OCI-LY7 (cell line): ENCODE results near the gene ANKS1B. TPM values are rescaled to one million over a fixed set of nuclear protein-coding genes. Genes with fewer than 3 reads are reported as not detected.
A peak's percentile ranks its signal among the peaks of the same experiment; 100 is the strongest.

ENCODE experiments used
- BruUV-seq: library from RNA; stranded (reverse); fragments of 400-500 nt; replicated peaks from 2 replicates; lab custom pipeline; 2021; lab: Mats Ljungman, UMichigan
- CTCF ChIA-PET: fragments of 300-600 bp; sonication (Branson Sonifier 250); formaldehyde crosslinking; loops from one replicate; lab custom pipeline; 2022; ENCODE audit warnings: antibody characterized with exemption; ENCODE audit not compliant: unreplicated experiment; lab: Charles Lee
- POLR2A ChIA-PET: fragments of 300-600 bp; sonication (Branson Sonifier 250); formaldehyde crosslinking; loops from one replicate; lab custom pipeline; 2022; ENCODE audit warnings: antibody characterized with exemption; lab: Charles Lee
- DNase-seq: peaks from one replicate; pipeline ENCODE4 v3.0.0-alpha.2; 2015; ENCODE audit warnings: low spot score
- H2AFZ ChIP-seq: fragments of 200-600 bp; sonication (generic), shearing (Covaris generic); 2 replicates; pipeline ENCODE4 v1.6.1; 2014; ENCODE audit warnings: mild to moderate bottlenecking, antibody characterized with exemption, low read length, moderate library complexity
- H3K27ac ChIP-seq: fragments of 200-600 bp; sonication (generic); 2 replicates; pipeline ENCODE4 v1.5.1; 2014; ENCODE audit warnings: mixed run types, low read depth, mild to moderate bottlenecking, moderate library complexity, low read length, inconsistent platforms; ENCODE audit not compliant: poor library complexity, severe bottlenecking
- H3K36me3 ChIP-seq: fragments of 200-600 bp; sonication (generic); 2 replicates; pipeline ENCODE4 v1.6.1; 2014; ENCODE audit warnings: mild to moderate bottlenecking, antibody characterized with exemption, low read length, moderate library complexity, mixed read lengths; ENCODE audit not compliant: insufficient read depth
- H3K4me1 ChIP-seq: fragments of 200-600 bp; sonication (generic); 2 replicates; pipeline ENCODE4 v1.5.1; 2014; ENCODE audit warnings: mild to moderate bottlenecking, low read length; ENCODE audit not compliant: insufficient read depth, poor library complexity, severe bottlenecking
- H3K4me2 ChIP-seq: fragments of 200-600 bp; sonication (generic); 2 replicates; pipeline ENCODE4 v1.6.1; 2014; ENCODE audit warnings: mild to moderate bottlenecking, low read length
- H3K4me3 ChIP-seq: fragments of 200-600 bp; sonication (generic); 2 replicates; pipeline ENCODE4 v1.5.1; 2014; ENCODE audit warnings: mild to moderate bottlenecking, low read depth, low read length; ENCODE audit not compliant: poor library complexity, severe bottlenecking
- H3K79me2 ChIP-seq: fragments of 200-600 bp; sonication (generic); 2 replicates; pipeline ENCODE4 v1.6.1; 2016; ENCODE audit warnings: low read depth, mild to moderate bottlenecking, low read length, moderate library complexity, mixed read lengths; ENCODE audit not compliant: insufficient read depth
- H3K9me2 ChIP-seq: fragments of 200-600 bp; sonication (generic); 2 replicates; pipeline ENCODE4 v1.6.1; 2016; ENCODE audit warnings: mild to moderate bottlenecking, low read length, mixed read lengths; ENCODE audit not compliant: insufficient read depth
- H3K9me3 ChIP-seq: fragments of 200-600 bp; sonication (generic); 2 replicates; pipeline ENCODE4 v1.6.1; 2014; ENCODE audit warnings: mild to moderate bottlenecking, mixed run types, low read length, mixed read lengths
- H4K20me1 ChIP-seq: fragments of 200-600 bp; sonication (generic); 2 replicates; pipeline ENCODE4 v1.6.1; 2014; ENCODE audit warnings: mild to moderate bottlenecking, antibody characterized with exemption, low read length, moderate library complexity, mixed read lengths; ENCODE audit not compliant: insufficient read depth
- CTCF ChIP-seq: fragments of 200-600 bp; sonication (generic); conservative IDR thresholded peaks from 2 replicates; pipeline ENCODE4 v1.5.1; 2014; ENCODE audit warnings: mild to moderate bottlenecking, antibody characterized with exemption, low read length, moderate library complexity, mixed read lengths
- EZH2phosphoT487 ChIP-seq: fragments of 200-600 bp; sonication (generic); IDR thresholded peaks from 2 replicates; pipeline ENCODE4 v1.6.1; 2018; ENCODE audit warnings: low read depth, borderline replicate concordance, mild to moderate bottlenecking, mixed run types, antibody characterized with exemption, low read length, moderate library complexity, mixed read lengths
- intact Hi-C: fragments of 100-400 bp; cut with micrococcal nuclease; formaldehyde crosslinking; loops from one replicate; pipeline ENCODE4 v1.10.0; 2022; ENCODE audit not compliant: unreplicated experiment
- total RNA-seq, 2 experiments: library from RNA; depleted of rRNA in 1 of 2; stranded (reverse); fragments of >200 nt in 1 of 2; shearing (Covaris generic) in 1 of 2; gene quantifications; 2 replicates each; pipeline ENCODE4 v1.2.3, GENCODE V29; 2014 to 2022

Gene ANKS1B
- total RNA-seq, 2 experiments from 2014 or later = 2.9 to 6.0 TPM

- peaks cover 89% of the 10 kb centered on the region for H3K4me1 ChIP-seq
- H3K4me2 ChIP-seq = peak overlapping the region; percentile 57; the same call in 1 of the 2 replicates
- H3K27ac ChIP-seq = peak overlapping the region; percentile 99
- H3K79me2 ChIP-seq = no peaks in the 10 kb centered on the region
- H3K9me3 ChIP-seq = peaks cover 42% of the 10 kb centered on the region; the same call in 1 of the 2 replicates
- peaks cover 59% of the 10 kb centered on the region for H3K36me3 ChIP-seq
- BruUV-seq = no TSS peak
- H4K20me1 ChIP-seq = no peaks in the 10 kb centered on the region
- no peak for DNase-seq
- TF ChIP-seq EZH2phosphoT487 (no peak), CTCF (peak; percentile 72)
- POLR2A ChIA-PET = interaction anchor here (0.6 to 2.1 kb wide), 10 partner anchors 11 to 361 kb away, joined by 3 to 7 read pairs (median 5); no protein-coding TSS in a partner anchor
- CTCF ChIA-PET = interaction anchor here (0.6 to 1.9 kb wide), 8 partner anchors 8 to 294 kb away, joined by 3 to 8 read pairs (median 3); no protein-coding TSS in a partner anchor
- H3K9me2 ChIP-seq = no peaks in the 10 kb centered on the region
- H3K4me3 ChIP-seq = peak overlapping the region; percentile 7
- intact Hi-C loops = loop anchor here (5.0 kb wide), 3 partner anchors 108 to 873 kb away; partner anchors contain the start of gene TMPO
- H2AFZ ChIP-seq = peak overlapping the region; percentile 39; the same call in 1 of the 2 replicates
Observed at GRCh38 chr12:99390707-99391106, 594.0 kb downstream of the ANKS1B start.

- ChIA-PET POLR2A (interaction anchor here (0.8 to 1.5 kb wide), 5 partner anchors 10 to 263 kb away, joined by 3 to 6 read pairs (median 3); no protein-coding TSS in a partner anchor), CTCF (interaction anchor here (1.5 kb wide), 1 partner anchor 52 kb away, joined by 3 read pairs; no protein-coding TSS in a partner anchor)
- Histone ChIP-seq H3K36me3 (peaks cover 49% of the 10 kb centered on the region), H3K4me3 (no peak overlapping the region), H2AFZ (peak overlapping the region; percentile 39; the same call in 1 of the 2 replicates), H3K9me3 (peaks cover 32% of the 10 kb centered on the region; the same call in 1 of the 2 replicates), H4K20me1 (no peaks in the 10 kb centered on the region), H3K79me2 (no peaks in the 10 kb centered on the region), H3K9me2 (no peaks in the 10 kb centered on the region), H3K4me2 (no peak overlapping the region), H3K4me1 (peaks cover 79% of the 10 kb centered on the region), H3K27ac (peak overlapping the region; percentile 99)
- intact Hi-C loops = loop anchor here (5.0 kb wide), 3 partner anchors 107 to 872 kb away; partner anchors contain the start of gene TMPO
- BruUV-seq = no TSS peak
- no peak for DNase-seq
- TF ChIP-seq EZH2phosphoT487 (no peak), CTCF (no peak)
Observed at GRCh38 chr12:99389751-99390150, 595.0 kb downstream of the ANKS1B start.
